KMS-11 (cell line): ENCODE measurements around the gene ZBTB18.

Experiments
- H2AFZ ChIP-seq: fragments of 200-600 bp; sonication (generic); 2 replicates; pipeline ENCODE4 v1.6.1; 2016; ENCODE audit warnings: antibody characterized with exemption, mixed run types, low read depth
- H3K27ac ChIP-seq: fragments of 200-600 bp; sonication (generic); 2 replicates; pipeline ENCODE4 v1.6.1; 2016; ENCODE audit warnings: mild to moderate bottlenecking, mixed run types
- H3K27me3 ChIP-seq: fragments of 200-600 bp; sonication (generic); 2 replicates; pipeline ENCODE4 v1.6.1; 2017; ENCODE audit warnings: mild to moderate bottlenecking, low read depth, mixed run types, moderate library complexity; ENCODE audit not compliant: insufficient read depth
- H3K36me3 ChIP-seq: fragments of 200-600 bp; sonication (generic); 2 replicates; pipeline ENCODE4 v1.6.1; 2017; ENCODE audit warnings: mild to moderate bottlenecking, mixed run types; ENCODE audit not compliant: insufficient read depth
- H3K4me1 ChIP-seq: fragments of 200-600 bp; sonication (generic); 2 replicates; pipeline ENCODE4 v1.6.1; 2016; ENCODE audit warnings: mild to moderate bottlenecking, low read depth, mixed run types; ENCODE audit not compliant: poor library complexity, severe bottlenecking
- H3K4me2 ChIP-seq: fragments of 200-600 bp; sonication (generic); 2 replicates; pipeline ENCODE4 v1.7.0; 2016; ENCODE audit warnings: mild to moderate bottlenecking, mixed run types
- H3K4me3 ChIP-seq: fragments of 200-600 bp; sonication (generic); IDR thresholded peaks from 2 replicates; pipeline ENCODE4 v1.6.1; 2017; ENCODE audit warnings: low read depth, low read length, mixed read lengths; ENCODE audit not compliant: insufficient read depth
- H3K79me2 ChIP-seq: fragments of 200-600 bp; sonication (generic); 2 replicates; pipeline ENCODE4 v1.6.1; 2016; ENCODE audit warnings: low read depth, mixed run types; ENCODE audit not compliant: insufficient read depth
- H3K9ac ChIP-seq: fragments of 200-600 bp; sonication (generic); 2 replicates; pipeline ENCODE4 v1.6.1; 2016; ENCODE audit warnings: mild to moderate bottlenecking, mixed run types
- H4K20me1 ChIP-seq: fragments of 200-600 bp; sonication (generic); 2 replicates; pipeline ENCODE4 v1.6.1; 2016; ENCODE audit warnings: mild to moderate bottlenecking, mixed run types; ENCODE audit not compliant: insufficient read depth
- TF ChIP-seq, protein P1 (sequence below): fragments of 200-600 bp; sonication (generic); conservative IDR thresholded peaks from 2 replicates; pipeline ENCODE4 v1.6.1; 2017; ENCODE audit warnings: low read depth, mild to moderate bottlenecking, antibody characterized with exemption, low read length, moderate library complexity, mixed read lengths

Gene ZBTB18

DNA sequence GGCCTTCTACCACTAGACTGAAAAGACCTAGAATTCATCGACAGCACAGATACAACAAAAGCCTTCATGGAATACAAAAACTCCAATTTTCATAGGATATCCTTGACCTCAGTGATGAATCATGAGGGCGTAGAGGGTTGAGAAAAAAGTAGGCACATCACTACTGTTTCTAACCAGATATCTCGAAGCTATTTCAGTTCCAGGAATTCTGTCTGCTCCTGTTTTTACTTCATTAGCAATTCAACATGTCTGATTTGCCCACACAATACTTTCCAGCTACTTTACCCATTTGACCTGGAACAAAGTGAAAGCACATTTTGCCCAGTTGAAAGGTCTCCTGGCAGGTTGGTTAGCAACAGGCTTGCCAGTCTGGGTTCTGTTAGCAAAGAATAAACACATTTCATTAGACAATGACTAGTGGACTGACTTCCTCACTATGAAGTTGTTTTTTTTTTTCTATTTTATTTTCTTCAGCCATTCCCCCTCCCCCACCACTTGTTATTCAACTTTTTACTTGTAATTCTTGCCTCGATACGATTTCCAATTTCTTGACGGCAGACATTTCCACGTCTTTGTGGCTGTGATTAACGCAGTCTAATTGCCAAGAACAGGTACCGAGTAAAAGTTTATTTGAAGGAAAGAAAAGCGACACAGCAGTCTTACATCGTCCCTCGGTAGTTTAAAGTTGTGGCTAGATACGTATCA lies 4.0 kb upstream of the ZBTB18 start:
- H3K27ac ChIP-seq = peak overlapping the region; percentile 88
- TF ChIP-seq, protein P1, sequence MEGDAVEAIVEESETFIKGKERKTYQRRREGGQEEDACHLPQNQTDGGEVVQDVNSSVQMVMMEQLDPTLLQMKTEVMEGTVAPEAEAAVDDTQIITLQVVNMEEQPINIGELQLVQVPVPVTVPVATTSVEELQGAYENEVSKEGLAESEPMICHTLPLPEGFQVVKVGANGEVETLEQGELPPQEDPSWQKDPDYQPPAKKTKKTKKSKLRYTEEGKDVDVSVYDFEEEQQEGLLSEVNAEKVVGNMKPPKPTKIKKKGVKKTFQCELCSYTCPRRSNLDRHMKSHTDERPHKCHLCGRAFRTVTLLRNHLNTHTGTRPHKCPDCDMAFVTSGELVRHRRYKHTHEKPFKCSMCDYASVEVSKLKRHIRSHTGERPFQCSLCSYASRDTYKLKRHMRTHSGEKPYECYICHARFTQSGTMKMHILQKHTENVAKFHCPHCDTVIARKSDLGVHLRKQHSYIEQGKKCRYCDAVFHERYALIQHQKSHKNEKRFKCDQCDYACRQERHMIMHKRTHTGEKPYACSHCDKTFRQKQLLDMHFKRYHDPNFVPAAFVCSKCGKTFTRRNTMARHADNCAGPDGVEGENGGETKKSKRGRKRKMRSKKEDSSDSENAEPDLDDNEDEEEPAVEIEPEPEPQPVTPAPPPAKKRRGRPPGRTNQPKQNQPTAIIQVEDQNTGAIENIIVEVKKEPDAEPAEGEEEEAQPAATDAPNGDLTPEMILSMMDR = no peak

DNA sequence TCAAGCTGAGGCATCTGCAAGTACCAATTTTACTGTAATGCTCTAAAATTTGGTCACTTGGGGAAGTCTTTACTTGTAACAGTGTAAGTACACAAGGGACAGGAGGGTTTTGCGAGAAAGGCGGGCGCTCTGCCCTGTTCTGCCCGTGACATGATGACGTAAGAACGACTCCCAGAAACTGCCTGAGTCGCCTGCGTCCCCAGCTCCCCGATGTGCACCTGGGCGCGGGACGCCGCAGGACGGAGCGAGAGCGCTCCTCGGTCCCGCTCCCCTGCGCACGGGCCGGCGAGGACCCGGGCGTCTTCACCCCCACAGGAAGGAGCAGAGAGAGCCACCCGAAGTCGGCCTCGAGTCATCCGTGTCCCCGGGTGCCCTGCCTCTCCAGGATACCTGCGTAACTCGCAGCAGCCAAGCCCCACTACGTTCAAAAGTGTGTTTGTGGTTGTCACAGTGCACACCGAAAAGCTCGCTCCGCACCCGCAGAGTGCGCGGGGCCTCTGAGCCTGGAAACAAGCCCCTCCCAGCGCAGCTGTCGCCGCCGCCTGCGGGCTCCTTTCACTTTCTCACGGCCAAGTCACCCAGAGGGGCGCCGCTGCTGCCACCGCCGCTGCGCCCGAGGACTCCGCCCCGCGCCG lies 3.3 kb upstream of the ZBTB18 start:
- Histone ChIP-seq H3K4me2 (peak overlapping the region; percentile 95), H3K4me1 (peaks cover 30% of the 10 kb centered on the region), H3K36me3 (no peaks in the 10 kb centered on the region), H2AFZ (peak overlapping the region; percentile 95), H3K27ac (peak overlapping the region; percentile 88), H3K79me2 (peaks cover 25% of the 10 kb centered on the region), H4K20me1 (no peaks in the 10 kb centered on the region; the same call in 1 of the 2 replicates), H3K4me3 (peak overlapping the region; percentile 96), H3K27me3 (no peaks in the 10 kb centered on the region), H3K9ac (peak overlapping the region; percentile 70)
- TF ChIP-seq, protein P1 = no peak

More for the DNA sequence above, 4.0 kb upstream of the ZBTB18 start:
- H3K4me1 ChIP-seq = peaks cover 23% of the 10 kb centered on the region
- H3K4me2 ChIP-seq = peak overlapping the region; percentile 95
- H3K36me3 ChIP-seq = no peaks in the 10 kb centered on the region
- H3K79me2 ChIP-seq = peaks cover 18% of the 10 kb centered on the region; the same call in 1 of the 2 replicates
- peak overlapping the region; percentile 96 for H3K4me3 ChIP-seq
- peak overlapping the region; percentile 70 for H3K9ac ChIP-seq
- peak overlapping the region; percentile 95 for H2AFZ ChIP-seq
- H4K20me1 ChIP-seq = no peaks in the 10 kb centered on the region; the same call in 1 of the 2 replicates
- no peaks in the 10 kb centered on the region for H3K27me3 ChIP-seq

DNA sequence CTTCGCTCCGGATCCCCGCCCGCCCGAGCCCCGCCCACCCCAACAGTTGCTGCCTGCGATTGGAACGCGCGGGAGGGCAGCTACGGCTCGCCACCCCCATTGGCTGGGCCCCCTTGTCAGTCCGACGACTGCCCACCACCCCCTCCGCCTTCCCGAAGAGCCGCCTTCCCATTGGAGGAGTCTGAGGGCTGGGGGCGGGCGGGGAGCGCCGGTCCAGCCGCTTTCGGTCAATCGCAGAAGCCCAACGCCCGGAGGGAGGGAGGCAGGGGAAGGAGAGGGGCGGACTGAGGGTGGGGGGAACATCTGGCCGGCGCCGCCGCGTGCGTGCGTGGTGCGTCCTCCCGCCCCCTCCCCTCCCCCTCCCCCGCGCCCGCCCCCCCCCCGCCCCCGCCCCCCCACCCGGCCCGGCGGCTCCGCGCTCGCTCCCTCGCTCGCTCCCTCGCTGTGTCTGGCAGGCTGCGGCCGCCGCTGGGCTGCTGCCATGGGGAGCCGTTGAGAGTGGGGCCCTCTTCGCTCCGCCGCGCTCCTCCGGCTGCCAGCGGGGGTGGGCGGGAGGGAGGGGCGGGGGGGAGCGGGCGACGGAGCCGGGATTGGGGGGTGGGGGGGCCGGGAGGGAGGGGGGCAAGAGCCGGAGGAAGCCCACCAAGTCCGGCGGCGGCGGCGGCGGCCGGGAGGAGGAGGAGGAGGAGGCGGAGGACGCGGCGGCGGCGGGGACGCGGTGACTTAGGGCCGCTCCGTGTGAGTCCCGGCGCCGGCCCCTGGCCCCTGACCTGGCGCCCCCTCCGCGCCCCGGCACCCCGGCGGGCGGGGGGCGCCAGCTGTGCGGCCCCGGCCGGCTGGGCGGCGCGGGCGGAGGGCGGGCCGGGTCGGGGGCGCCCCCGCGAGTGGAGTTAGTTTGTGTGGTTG lies 2.6 kb upstream of the ZBTB18 start:
- peaks cover 32% of the 10 kb centered on the region for H3K79me2 ChIP-seq
- H3K27ac ChIP-seq = no peak overlapping the region; the same call in 1 of the 2 replicates
- no peaks in the 10 kb centered on the region for H3K27me3 ChIP-seq
- H3K9ac ChIP-seq = no peak overlapping the region
- TF ChIP-seq, protein P1 = no peak
- no peaks in the 10 kb centered on the region for H3K36me3 ChIP-seq
- peaks cover 31% of the 10 kb centered on the region for H3K4me1 ChIP-seq
- no peak overlapping the region for H3K4me2 ChIP-seq
- no peaks in the 10 kb centered on the region; the same call in 1 of the 2 replicates for H4K20me1 ChIP-seq
- H3K4me3 ChIP-seq = no peak overlapping the region
- H2AFZ ChIP-seq = 0 out of 2 replicates have a peak overlapping the region, but pooled peaks have one; percentile 95
